GM23248 (cell line): ENCODE data around the gene TMEM39A.

Experiments used
- EZH2 ChIP-seq: fragments of 200-600 bp; sonication (generic); IDR thresholded peaks from 2 replicates; pipeline ENCODE4 v1.6.1; 2018; ENCODE audit warnings: antibody characterized with exemption, mild to moderate bottlenecking; ENCODE audit not compliant: insufficient read depth, poor library complexity, severe bottlenecking
- EZH2phosphoT487 ChIP-seq: fragments of 200-600 bp; sonication (generic); IDR thresholded peaks from 2 replicates; pipeline ENCODE4 v1.6.1; 2018; ENCODE audit warnings: antibody characterized with exemption, moderate library complexity, mild to moderate bottlenecking, low read depth; ENCODE audit not compliant: insufficient read depth

DNA sequence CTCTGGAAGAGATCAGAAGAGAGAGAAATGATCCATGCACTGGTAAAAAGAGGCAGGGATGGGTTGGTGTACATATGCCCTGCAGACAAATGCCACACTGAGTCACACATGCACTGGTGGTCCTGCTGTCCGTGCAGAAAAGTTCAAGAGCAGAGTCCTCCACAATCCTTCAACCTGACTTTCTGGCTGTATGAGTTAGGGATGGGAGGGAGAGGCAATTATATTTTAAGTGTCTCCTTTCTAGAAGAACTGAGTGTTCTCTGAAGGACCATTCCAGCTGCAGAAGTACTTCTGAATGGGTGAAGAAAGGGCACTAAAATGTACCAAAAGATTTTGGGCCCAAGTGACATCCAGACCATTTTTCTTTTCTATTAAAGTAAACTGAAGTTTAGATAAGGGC lies 26.4 kb downstream of the TMEM39A start:
- TF ChIP-seq EZH2phosphoT487 (no peak), EZH2 (no peak)
